Cerebellar nuclear complex (tissue), 1 donor: ENCODE results near the gene ESPNL.
A peak's percentile ranks its signal among the peaks of the same experiment; 100 is the strongest.
"Not testable (repeated sequence)": the region's sequence is repeated elsewhere in the genome, so short reads cannot be mapped to it uniquely, and the experiment has no call there.

Experiments
- DNase-seq, 2 experiments: peaks; one replicate each; lab custom pipeline; 2025; lab: John Stamatoyannopoulos, UW

The ESPNL gene

GRCh38 chr2:238159071-238159539 lies 59.0 kb downstream of the ESPNL start:
- DNase-seq, result no peak

GRCh38 chr2:238159661-238160205 lies 59.6 kb downstream of the ESPNL start:
- no peak for DNase-seq

- no peak for DNase-seq
Measured at GRCh38 chr2:238160206-238161129, 60.3 kb downstream of the ESPNL start.

GRCh38 chr2:238161291-238162051 lies 61.3 kb downstream of the ESPNL start:
- no peak for DNase-seq

GRCh38 chr2:238162251-238162845 lies 62.2 kb downstream of the ESPNL start:
- no peak for DNase-seq

- DNase-seq, result no peak
Measured at GRCh38 chr2:238162846-238163441, 62.8 kb downstream of the ESPNL start.

GRCh38 chr2:238163481-238164198 lies 63.5 kb downstream of the ESPNL start:
- DNase-seq, result no peak

- DNase-seq, result no peak
Measured at GRCh38 chr2:238164906-238165287, 64.8 kb downstream of the ESPNL start.

- DNase-seq, result no peak
Measured at GRCh38 chr2:238165288-238165921, 65.3 kb downstream of the ESPNL start.

- no peak for DNase-seq
Measured at GRCh38 chr2:238166391-238167343, 66.5 kb downstream of the ESPNL start.

GRCh38 chr2:238167344-238167715 lies 67.2 kb downstream of the ESPNL start:
- no peak for DNase-seq

GRCh38 chr2:238167761-238168160 lies 67.6 kb downstream of the ESPNL start:
- DNase-seq, result no peak

GRCh38 chr2:238168196-238169047 lies 68.3 kb downstream of the ESPNL start:
- DNase-seq, result no peak

GRCh38 chr2:238169048-238169707 lies 69.0 kb downstream of the ESPNL start:
- DNase-seq, result no peak

GRCh38 chr2:238169708-238170251 lies 69.6 kb downstream of the ESPNL start:
- DNase-seq, result peak; percentile 84 to 95

GRCh38 chr2:238170386-238171071 lies 70.4 kb downstream of the ESPNL start:
- no peak for DNase-seq

GRCh38 chr2:238171072-238171431 lies 70.9 kb downstream of the ESPNL start:
- not testable (repeated sequence) for DNase-seq
